Dedifferentiated amniotic fluid mesenchymal stem cell (primary cell): ENCODE data around the gene DPYD.

Experiments used
- DNase-seq: peaks from one replicate; pipeline ENCODE4 v3.0.0-alpha.2; 2016; ENCODE audit errors: extremely low spot score

The DPYD gene

DNA sequence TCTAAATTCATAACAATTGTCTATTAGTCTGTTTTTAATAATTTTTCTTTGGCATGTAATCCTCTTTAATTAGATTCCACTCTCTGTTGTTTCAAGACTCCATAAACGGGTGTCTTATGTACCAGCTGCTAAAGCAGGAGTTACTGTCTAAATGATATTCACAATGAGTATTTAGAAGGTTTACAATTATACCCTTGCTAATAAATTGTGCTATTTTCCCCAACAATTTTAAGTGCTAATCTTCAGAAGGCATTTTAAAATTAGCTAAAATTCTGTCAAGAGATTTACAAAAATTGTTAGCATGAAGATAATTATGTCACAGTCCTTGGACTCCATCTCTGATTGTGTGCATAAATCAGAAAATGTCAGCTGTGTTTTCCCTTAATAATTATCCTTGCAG is 83.7 kb downstream of the DPYD start:
- DNase-seq = no peak

DNA sequence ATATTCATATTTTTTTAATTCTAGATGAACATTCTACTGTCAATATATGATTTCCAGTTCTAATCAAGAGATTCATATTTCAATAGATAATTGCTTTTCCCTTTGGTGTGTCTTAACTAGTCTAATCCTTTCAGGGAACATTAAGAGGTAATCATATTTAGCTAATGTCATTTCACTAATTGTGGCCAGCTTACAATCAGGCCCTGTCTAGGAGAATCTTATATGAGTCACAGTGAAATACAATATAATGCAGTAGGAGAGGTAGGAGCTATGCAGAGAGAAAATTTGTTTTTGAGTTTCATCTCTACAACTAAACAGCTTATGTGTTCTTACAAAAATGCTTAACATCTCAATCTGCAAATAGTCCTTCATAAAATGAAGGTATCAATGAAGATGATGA is 85.9 kb downstream of the DPYD start:
- DNase-seq = no peak

DNA sequence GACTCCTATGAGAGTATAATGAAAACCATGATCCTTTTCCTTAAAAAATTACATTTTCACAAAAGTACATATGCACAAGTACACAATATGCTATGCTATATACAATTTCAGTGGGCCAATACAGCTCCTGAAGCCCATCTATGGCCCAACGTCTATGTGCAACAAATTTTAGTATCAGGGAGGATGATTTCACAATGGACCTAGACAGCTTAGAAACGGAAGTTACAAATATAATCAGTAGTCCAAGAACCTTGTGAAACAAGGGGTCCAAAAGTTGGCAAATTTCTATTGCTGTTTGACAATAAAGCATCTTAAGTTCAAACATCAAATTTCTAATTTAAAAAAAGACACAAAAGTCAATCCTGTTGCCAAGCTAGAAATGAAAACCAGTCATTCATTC is 87.0 kb downstream of the DPYD start:
- no peak for DNase-seq

DNA sequence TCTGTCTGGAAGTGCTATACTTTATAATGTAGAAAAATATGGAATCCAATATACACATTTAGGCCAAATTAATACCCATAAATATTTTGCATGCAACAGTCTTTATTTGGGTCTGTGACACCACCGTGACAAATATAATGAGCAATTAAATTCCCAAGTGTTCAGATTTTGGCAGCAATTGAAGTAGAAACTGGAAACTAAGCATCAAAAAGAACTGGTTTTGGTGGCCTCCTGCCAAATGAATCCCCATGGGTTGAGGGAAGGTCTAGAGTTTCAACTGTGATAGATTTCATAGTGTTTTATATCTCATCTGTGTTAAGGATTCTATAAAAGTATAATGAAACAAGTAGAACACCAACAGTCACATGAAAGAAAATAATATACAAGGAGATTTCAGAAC is 88.4 kb downstream of the DPYD start:
- DNase-seq = no peak

DNA sequence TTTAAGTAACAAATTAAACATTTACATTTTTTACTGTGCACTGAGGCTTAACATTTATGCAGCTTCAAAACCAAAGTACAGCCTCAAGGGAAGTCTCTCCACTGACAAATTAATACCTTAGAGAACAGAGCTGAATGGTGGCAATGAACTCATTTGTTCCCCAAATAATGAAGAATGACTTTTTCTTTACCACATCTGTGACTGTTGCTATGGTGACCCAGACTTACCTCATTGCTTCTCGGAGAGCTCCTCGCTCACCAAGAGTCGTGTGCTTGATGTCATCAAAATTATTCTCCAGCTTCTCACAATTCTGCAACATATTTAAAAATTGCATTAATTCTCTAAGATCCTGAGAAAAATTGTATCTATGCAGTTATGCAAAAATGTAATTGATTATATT is 92.9 kb downstream of the DPYD start:
- no peak for DNase-seq

DNA sequence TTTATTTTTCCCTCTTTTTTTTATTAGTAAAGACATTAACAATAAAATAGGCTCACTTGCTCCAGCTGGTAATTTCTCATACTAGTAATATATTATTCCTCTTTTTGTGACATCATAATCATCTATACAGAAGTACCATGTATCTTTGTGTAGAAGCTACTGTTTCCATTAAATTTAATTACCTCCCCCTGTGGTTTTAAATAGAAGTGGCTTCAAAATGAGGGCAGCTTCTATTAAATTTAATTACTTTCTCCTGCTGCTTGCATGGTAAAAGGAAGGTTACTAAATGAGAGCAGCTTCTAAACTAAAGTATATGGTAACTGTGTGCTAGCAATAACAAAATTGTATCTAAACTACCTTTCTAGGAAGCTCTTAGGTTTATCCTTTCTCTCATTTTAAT is 94.0 kb downstream of the DPYD start:
- no peak for DNase-seq

DNA sequence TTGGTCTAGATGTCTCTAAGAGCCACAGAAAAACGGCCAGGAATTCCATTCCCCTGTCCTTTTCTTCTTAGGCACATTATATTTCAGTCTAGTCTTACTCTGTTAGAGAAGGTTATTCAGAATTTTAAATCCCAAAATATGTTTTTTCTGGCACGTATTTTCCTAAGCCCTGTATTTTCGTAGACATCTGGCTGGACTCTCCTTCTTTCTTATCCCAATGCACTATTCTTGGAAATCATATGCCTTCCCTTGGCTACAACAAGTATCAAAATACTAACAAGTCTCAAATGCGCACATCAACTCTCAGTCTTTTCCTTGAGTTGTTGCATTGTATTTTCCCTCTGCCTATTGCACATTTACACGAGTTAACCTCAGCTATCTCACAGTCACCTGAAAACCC is 96.2 kb downstream of the DPYD start:
- no peak for DNase-seq

DNA sequence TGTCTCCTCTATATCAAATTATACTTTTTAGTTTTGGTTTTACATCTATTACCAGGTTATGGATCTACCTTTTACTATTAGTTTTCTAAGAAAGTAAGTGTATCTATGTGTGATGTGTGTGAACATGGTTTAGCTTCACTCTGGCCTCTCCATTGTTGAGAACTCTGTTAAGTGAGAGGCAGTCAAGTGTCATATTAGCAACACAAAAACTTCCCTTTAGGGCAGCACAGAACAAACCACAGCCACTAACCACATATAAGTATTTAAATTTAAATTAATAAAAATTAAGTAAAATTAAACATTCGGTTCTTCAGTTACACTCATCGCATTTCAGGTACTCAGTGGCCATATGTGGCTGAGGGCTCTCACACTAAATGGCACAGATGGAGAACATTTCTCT is 96.6 kb downstream of the DPYD start:
- no peak for DNase-seq

DNA sequence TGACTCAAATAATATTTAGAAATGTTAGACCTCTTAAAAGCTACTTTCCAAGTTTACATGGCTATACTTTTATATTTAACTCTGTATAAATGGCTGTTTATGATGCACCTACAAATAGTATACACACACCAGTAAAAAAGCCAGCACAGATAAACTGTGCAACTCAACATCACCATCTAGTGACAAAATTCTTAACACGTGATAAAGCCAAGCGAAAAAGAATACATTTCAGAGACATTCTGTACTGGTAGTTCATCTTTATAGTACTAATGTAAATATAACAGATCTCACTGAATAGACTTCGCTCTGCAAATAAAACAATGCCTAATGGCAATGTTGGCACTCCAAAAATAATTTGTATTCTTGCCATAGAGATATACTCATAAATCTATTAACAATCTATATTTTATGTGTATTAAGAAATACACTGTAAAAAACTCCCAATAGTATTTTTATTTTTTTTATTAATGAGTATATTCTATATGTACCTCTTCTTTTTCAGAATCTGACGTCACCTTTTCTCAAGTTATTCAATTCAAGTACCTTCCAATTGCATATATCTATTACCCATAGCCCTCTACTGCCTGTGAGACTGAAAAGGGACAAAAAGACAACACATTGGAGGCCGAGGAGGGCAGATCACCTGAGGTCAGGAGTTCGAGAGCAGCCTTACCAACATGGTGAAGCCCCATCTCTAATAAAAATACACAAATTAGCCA is 100.2 kb downstream of the DPYD start:
- DNase-seq = peak; percentile 20

DNA sequence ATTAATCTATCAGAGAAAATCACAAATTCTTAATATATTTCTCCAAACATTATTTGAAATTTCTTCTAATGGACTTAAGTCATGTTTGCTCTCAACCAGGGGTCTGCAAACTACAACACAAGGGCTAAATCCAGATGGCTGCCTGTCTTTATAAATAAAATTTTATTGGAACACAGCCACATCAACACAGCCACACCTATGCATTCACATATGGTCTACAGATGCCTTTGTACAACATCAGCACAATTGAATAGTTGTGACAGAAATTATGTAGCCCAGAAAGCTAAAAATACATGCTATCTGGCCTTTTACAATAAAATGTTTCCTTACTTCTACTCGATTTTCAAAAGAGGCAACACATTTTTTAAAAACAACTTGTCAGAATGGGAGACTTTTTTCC is 103.9 kb downstream of the DPYD start:
- no peak for DNase-seq

DNA sequence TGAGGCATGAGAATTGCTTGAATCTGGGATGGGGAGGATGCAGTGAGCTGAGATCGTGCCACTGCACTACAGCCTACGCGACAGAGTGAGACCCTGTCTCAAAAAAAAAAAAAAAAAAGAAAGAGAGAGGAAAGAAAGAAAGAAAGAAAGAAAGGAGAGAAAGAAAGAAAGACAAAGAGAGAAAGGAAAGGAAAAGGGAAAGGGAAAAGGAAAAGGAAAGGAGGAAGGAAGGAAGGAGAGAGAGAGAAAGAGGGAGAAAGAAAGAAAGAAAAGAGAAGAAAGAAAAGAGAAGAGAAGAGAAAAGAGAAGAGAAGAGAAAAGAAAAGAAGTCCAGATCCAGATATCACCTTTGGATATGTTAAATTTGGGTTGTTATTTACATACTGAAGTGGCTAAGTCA is 106.0 kb downstream of the DPYD start:
- DNase-seq = no peak

DNA sequence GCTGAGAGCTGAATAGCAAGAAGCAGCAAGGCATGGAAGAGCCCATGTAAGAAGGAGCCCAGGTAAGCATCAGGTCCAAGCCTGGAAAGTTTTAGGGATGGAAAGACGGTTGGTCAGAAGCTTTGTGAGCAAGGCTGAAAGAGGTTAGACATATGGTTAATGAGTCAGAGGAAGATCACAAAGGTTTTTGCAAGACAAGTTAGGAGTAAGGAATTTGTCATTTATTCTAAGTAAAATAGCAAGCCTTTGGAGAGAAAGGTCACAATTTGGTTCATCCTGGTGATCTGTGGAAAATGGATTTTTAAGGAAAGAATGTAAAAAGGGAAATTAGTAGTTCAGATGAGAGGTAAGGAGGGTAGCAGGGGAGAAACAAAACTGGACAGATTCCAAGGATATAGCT is 106.7 kb downstream of the DPYD start:
- no peak for DNase-seq

DNA sequence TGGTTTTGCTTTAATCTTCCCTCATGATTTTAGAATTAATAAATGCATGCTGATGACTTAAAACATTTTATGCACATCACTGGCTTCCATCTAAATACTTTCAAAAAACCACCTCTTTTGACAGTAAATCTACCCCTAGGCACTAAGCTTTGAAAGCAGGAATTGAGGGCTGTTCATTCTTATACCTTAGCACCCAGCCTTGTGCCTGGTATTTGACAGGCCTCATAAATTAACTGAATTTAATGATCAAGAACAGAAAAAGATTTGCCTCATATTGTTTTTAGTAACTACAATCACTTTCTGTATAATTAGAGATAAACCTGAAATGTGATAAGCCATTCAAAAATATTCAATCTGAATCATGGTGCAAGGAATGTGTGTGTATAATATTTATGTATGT is 108.8 kb downstream of the DPYD start:
- DNase-seq = no peak

DNA sequence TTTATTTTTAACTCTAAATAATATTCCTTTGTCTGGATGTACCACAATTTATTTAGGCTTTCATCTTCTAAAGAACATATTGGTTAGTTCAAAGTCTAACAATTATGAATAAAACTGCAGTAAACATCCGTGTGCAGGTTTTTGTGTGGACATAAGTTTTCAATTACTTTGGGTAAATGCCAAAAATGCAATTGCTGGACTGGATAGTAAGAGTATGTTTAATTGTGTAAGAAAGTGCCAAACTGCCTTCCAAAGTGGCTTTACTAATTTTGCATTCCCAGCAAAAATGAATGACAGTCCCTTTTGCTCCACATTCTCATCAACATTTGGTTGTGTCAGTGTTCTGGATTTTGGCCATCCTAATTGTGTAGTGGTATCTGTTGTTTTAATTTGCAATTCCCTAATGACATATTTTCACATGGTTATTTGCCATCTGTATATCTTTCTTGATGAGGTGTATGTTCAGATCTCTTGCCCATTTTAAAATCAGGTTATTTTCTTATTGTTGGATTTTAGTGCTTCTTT is 113.8 kb downstream of the DPYD start:
- DNase-seq = no peak

DNA sequence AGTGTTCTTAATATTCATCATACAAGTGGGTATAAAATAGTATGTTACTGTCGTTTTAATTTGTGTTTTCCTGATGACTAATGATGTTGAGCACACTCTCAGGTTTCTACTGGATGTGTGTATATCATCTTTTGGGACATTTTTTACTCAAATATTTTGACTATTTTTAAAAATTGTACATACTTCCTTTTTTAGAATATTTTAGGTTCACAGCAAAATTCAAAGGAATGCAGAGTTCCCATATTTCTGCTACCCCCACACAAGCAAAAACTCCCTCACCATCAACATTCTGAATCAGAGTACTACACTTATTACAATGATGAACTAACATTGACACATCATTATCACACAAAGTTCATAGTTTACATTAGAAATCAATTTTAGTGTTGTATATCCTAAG is 114.5 kb downstream of the DPYD start:
- no peak for DNase-seq

DNA sequence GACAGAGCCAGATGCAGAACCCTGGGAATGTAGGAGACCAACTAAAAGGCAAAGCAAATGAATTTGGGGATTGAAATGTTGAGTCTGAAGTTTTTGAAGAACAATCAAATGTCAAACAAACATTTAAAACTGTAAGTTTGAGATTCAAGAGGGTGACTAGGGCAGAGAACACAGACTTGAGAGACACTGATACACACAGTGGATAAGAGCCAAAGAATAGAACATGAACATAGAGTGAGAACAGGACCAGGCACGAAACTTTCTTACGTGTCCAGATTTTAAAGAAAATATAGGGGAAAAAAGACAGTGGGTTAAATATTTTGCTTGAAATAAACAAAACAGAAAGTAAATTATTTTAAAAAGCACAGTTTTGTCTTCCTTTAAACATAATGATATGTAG is 115.7 kb downstream of the DPYD start:
- DNase-seq = no peak

DNA sequence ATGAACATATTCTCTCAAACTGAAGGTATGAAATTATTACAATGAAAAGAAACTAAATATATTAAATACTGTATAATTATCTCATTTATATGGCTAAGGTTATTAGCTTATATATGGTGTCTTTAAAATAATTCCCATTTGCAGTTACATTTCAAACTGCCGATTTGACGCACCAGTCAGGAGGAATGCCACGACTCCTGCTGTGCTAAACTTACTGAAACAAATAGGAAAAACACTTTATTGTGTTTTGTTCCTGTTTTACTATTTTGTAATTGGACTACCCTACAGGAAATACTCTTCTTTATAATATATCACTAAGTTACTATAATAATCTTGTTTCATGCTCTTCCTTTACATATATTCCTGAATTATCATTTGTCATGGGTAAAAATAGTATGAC is 117.8 kb downstream of the DPYD start:
- DNase-seq = no peak

DNA sequence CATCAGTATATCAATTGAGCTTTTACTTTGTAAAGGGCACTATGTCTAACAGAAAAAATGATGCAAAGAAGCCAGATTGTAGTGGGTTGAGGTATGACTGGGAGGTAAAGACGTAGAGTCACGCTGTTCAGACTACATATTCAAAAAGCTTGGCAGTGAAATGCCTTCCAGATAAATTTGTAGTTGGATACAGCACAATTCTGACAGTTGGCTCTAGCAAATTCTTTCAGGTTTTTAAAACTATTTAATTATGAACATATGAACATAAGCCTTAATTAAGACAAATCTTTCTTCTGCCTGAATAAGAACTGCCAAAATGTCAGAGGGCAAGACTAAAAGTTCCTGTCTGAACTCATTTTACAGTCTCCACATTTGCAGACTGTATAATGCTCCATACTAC is 118.8 kb downstream of the DPYD start:
- DNase-seq = no peak

DNA sequence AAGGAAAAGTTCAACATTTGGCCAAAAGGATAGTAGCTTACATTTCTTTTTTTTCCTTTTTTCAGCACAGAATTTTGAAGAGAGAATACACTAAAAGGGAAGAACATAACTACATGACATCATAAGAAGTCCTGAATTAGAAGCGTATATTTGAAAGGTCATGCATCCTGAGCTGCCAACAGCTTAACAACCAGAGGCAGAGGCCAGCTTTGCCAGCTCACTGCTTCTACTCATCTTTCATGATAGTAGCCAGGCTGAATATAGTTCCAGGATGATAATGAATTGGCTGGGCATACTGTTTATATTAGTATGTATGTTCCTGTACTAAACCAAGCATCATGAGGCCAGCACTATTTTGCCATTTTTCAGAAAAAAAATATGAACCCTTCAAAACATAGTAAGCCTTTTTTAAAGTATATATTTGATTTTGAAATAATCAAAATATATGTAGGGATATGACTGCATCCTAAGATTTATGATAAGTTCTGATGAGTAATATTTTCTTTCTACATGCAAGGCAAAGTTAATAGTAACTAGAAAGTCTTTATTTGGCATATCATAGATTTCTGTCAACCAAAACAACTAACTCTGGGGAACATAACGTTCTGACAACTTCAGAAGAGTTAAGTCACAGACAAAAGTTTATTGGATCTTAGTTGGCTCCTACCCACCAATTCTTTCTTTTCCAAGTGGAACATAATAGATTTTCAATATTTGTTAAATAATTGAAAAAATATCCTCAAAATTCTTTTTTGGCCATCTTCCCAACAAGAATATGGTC is 123.2 kb downstream of the DPYD start:
- DNase-seq = peak; percentile 21

DNA sequence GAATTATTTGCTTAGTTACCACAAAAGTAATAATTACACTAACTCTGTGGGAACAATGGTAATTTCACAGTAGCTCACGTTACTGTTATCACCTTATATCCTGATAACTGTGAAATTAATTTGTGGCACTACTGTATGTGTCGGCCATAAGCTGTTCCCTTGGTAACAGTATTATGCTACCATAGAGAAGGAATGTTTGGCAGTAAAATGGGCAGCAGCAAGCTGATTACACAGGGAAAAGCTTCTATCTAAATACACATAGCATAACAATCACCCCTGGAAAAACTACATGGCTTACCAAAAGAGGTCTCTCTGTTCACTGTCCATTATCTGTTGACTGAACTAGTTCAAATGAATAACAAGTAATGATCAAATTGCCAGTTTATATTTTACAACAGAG is 124.1 kb downstream of the DPYD start:
- DNase-seq = peak; percentile 19

DNA sequence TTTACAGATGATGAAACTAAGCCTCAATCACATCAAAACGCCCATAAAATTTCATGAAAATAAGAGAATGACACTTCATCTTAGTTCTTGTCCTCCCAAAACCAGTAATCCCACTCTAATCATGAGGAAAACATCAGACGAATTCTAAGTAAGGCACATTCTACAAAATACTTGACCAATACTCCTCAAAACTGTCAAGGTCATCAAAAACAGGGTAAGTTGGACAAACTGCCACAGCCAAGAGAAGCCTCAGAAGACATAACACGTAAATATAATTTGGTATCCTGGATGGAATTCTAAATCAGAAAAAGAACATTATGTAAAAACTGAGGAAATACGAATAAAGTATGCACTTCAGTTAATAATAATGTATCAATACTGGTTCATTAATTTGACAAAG is 128.2 kb downstream of the DPYD start:
- DNase-seq = no peak

DNA sequence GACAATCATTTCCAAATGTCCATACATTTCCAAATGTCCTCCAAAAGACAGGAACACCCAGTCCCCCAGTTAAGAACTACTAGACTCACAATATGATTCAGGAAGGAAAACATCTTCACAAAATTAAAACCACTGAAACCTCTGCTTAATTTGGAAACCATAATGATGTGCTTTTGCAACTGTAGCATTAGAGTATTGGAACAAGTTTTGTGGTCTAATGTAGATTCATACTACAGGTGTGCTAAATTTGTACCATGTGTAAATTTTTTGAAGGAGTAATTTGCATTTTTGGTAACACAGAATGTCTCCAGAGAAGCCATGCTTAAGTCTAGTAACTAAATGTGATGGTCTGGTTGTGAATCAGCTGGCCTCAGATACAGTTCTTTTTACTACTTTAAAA is 129.6 kb downstream of the DPYD start:
- no peak for DNase-seq

DNA sequence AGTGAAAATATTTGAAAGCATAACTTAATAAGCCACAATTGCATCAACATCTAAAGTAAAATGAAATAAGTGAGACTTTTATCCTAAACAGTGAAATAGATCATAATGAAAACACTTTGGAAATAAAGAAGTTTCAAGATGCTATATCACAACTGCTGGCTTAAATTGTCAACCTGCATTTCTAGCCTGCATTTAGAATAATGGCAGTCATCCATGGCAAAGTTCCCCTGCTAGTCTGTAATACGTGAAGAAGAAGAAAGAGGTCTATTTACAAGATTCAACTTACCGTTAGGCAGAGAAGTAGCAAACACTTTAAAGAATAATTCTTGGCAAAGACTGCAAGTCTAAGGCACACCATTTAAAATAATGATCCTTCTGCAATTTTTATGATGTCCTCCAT is 133.6 kb downstream of the DPYD start:
- no peak for DNase-seq
